NCI-H82 treated with DMSO at 0.1 percent for 48 hours (cell line): ENCODE measurements around the gene NGEF.

ENCODE experiments used
- DNase-seq: peaks from one replicate; lab custom pipeline; 2025; ENCODE audit not compliant: unreplicated experiment; lab: John Stamatoyannopoulos, UW

NGEF gene

GRCh38 chr2:233047206-233047605, 34.1 kb upstream of the NGEF start:
- DNase-seq, result no peak

GRCh38 chr2:233044974-233045605, 32.0 kb upstream of the NGEF start:
- DNase-seq, result no peak

- DNase-seq, result no peak
Observed at GRCh38 chr2:233042549-233042948, 29.5 kb upstream of the NGEF start.

GRCh38 chr2:233041722-233042323, 28.8 kb upstream of the NGEF start:
- no peak for DNase-seq

GRCh38 chr2:233040571-233040970, 27.5 kb upstream of the NGEF start:
- no peak for DNase-seq

- no peak for DNase-seq
Observed at GRCh38 chr2:233039846-233040530, 26.9 kb upstream of the NGEF start.

- no peak for DNase-seq
Observed at GRCh38 chr2:233039212-233039845, 26.3 kb upstream of the NGEF start.

- no peak for DNase-seq
Observed at GRCh38 chr2:233037078-233037477, 24.0 kb upstream of the NGEF start.

- no peak for DNase-seq
Observed at GRCh38 chr2:233036162-233036838, 23.2 kb upstream of the NGEF start.

GRCh38 chr2:233035426-233036161, 22.5 kb upstream of the NGEF start:
- DNase-seq, result no peak

GRCh38 chr2:233034091-233034882, 21.2 kb upstream of the NGEF start:
- no peak for DNase-seq

- DNase-seq, result no peak
Observed at GRCh38 chr2:233033672-233034071, 20.6 kb upstream of the NGEF start.

GRCh38 chr2:233032551-233033320, 19.7 kb upstream of the NGEF start, which contains the start of gene NEU2:
Gene NEU2, plus strand, starts transcription at chr2:233032672. Its CDS starts 0 bp downstream, at chr2:233032672.
- no peak for DNase-seq

- DNase-seq, result no peak
Observed at GRCh38 chr2:233031556-233032500, 18.8 kb upstream of the NGEF start.

GRCh38 chr2:233029321-233029720, 16.3 kb upstream of the NGEF start:
- no peak for DNase-seq

- DNase-seq, result no peak
Observed at GRCh38 chr2:233026198-233026813, 13.2 kb upstream of the NGEF start.

GRCh38 chr2:233025706-233026105, 12.7 kb upstream of the NGEF start:
- no peak for DNase-seq
